ENCODE results near the gene PAK5. TPM values are rescaled to one million over a fixed set of nuclear protein-coding genes. Genes with fewer than 3 reads are reported as not detected.

The PAK5 gene
- total and polyA plus RNA-seq, 2 donors (not counting 1 experiment from before 2014, with no cell fraction given): not detected

GRCh38 chr20:9493803-9494202 lies 345.1 kb downstream of the PAK5 start:
- Histone ChIP-seq H3K27ac (ENCODE audit: low read length in 2 of 2) (no peak overlapping the region), H3K9ac (ENCODE audit: low read length) (no peak overlapping the region), H3K79me2 (ENCODE audit: control insufficient read depth, insufficient read depth, low read length) (no peaks in the 10 kb centered on the region), H3K36me3 (replicated peaks in 1 of 2; ENCODE audit: control extremely low read depth in 1 of 2, control insufficient read depth in 1 of 2, extremely low read depth in 1 of 2, insufficient read depth in 2 of 2, low read length in 1 of 2) (no peaks in the 10 kb centered on the region), H3K9me3 (ENCODE audit: control extremely low read depth in 1 of 3, control insufficient read depth in 2 of 3, insufficient read depth in 1 of 3, low read length in 2 of 3) (peaks cover 0 to 2% (median 0%) of the 10 kb centered on the region in 3 donors), H4K20me1 (ENCODE audit: control insufficient read depth, insufficient read depth, low read length, poor library complexity, severe bottlenecking) (no peaks in the 10 kb centered on the region), H3K27me3 (replicated peaks in 1 of 4; ENCODE audit: control extremely low read depth in 1 of 4, control insufficient read depth in 3 of 4, insufficient read depth in 4 of 4, low read length in 3 of 4) (peaks cover 0 to 6% (median 0%) of the 10 kb centered on the region in 4 experiments), H3K4me3 (ENCODE audit: control extremely low read depth in 1 of 5, extremely low read depth in 1 of 5, insufficient read depth in 1 of 5, low read depth in 2 of 5, low read length in 4 of 5) (no peak overlapping the region), H3K4me1 (ENCODE audit: control insufficient read depth in 2 of 2, insufficient read depth in 2 of 2, low read length in 2 of 2) (no peaks in the 10 kb centered on the region), H2AFZ (ENCODE audit: insufficient read depth, low read depth, low read length, poor library complexity, severe bottlenecking) (no peak overlapping the region), H3K4me2 (replicated peaks; ENCODE audit: low read depth, low read length, poor library complexity, severe bottlenecking) (no peak overlapping the region)
- TF ChIP-seq EZH2 (IDR thresholded peaks at IDR 0.05; ENCODE audit: borderline replicate concordance, insufficient read depth, low read depth, low read length, poor library complexity, severe bottlenecking) (no peak), CTCF (IDR thresholded peaks at IDR 0.05) (no peak)
- POLR2A ChIA-PET: no interaction called here
- no peaks in the 10 kb centered on the region for H3K4me1 Mint-ChIP-seq
- CTCF ChIA-PET: no interaction called here
- no peak for DNase-seq
- H3K4me3 Mint-ChIP-seq: no peak overlapping the region
- H3K9me3 Mint-ChIP-seq (ENCODE audit: insufficient read depth): peaks cover 2% of the 10 kb centered on the region
- ATAC-seq (ENCODE audit: low read depth): no peak
- H3K27me3 Mint-ChIP-seq: peaks cover 15% of the 10 kb centered on the region
- WGBS (ENCODE audit: insufficient coverage): no CpG with 5 or more reads among the region's 2 CpGs
- H3K27ac Mint-ChIP-seq: no peak overlapping the region
- intact Hi-C loops (cut with micrococcal nuclease): no loop called here

GRCh38 chr20:9492067-9492466 lies 346.8 kb downstream of the PAK5 start:
- Histone ChIP-seq H3K4me2 (replicated peaks; ENCODE audit: low read depth, low read length, poor library complexity, severe bottlenecking) (no peak overlapping the region), H3K4me1 (ENCODE audit: control insufficient read depth in 2 of 2, insufficient read depth in 2 of 2, low read length in 2 of 2) (no peaks in the 10 kb centered on the region), H3K9me3 (ENCODE audit: control extremely low read depth in 1 of 3, control insufficient read depth in 2 of 3, insufficient read depth in 1 of 3, low read length in 2 of 3) (no peaks in the 10 kb centered on the region), H3K27ac (ENCODE audit: low read length in 2 of 2) (no peak overlapping the region), H2AFZ (ENCODE audit: insufficient read depth, low read depth, low read length, poor library complexity, severe bottlenecking) (no peak overlapping the region), H3K9ac (ENCODE audit: low read length) (no peak overlapping the region), H3K79me2 (ENCODE audit: control insufficient read depth, insufficient read depth, low read length) (no peaks in the 10 kb centered on the region), H3K27me3 (replicated peaks in 1 of 4; ENCODE audit: control extremely low read depth in 1 of 4, control insufficient read depth in 3 of 4, insufficient read depth in 4 of 4, low read length in 3 of 4) (peaks cover 0 to 6% (median 0%) of the 10 kb centered on the region in 4 experiments), H4K20me1 (ENCODE audit: control insufficient read depth, insufficient read depth, low read length, poor library complexity, severe bottlenecking) (no peaks in the 10 kb centered on the region), H3K36me3 (replicated peaks in 1 of 2; ENCODE audit: control extremely low read depth in 1 of 2, control insufficient read depth in 1 of 2, extremely low read depth in 1 of 2, insufficient read depth in 2 of 2, low read length in 1 of 2) (no peaks in the 10 kb centered on the region), H3K4me3 (ENCODE audit: control extremely low read depth in 1 of 5, extremely low read depth in 1 of 5, insufficient read depth in 1 of 5, low read depth in 2 of 5, low read length in 4 of 5) (no peak overlapping the region)
- intact Hi-C loops (cut with micrococcal nuclease): no loop called here
- Mint-ChIP-seq H3K9me3 (ENCODE audit: insufficient read depth) (peaks cover 2% of the 10 kb centered on the region), H3K27ac (no peak overlapping the region), H3K4me3 (no peak overlapping the region), H3K4me1 (no peaks in the 10 kb centered on the region), H3K27me3 (peaks cover 15% of the 10 kb centered on the region)
- CTCF ChIA-PET: no interaction called here
- no peak for ATAC-seq (ENCODE audit: low read depth)
- POLR2A ChIA-PET: no interaction called here
- TF ChIP-seq EZH2 (IDR thresholded peaks at IDR 0.05; ENCODE audit: borderline replicate concordance, insufficient read depth, low read depth, low read length, poor library complexity, severe bottlenecking) (no peak), CTCF (IDR thresholded peaks at IDR 0.05) (no peak)
- WGBS (ENCODE audit: insufficient coverage): 100% methylated on average over 1 of the region's 4 CpGs
- no peak for DNase-seq

All from B cell (primary cell).